ENCODE results near the gene IARS2.

IARS2 gene

DNA sequence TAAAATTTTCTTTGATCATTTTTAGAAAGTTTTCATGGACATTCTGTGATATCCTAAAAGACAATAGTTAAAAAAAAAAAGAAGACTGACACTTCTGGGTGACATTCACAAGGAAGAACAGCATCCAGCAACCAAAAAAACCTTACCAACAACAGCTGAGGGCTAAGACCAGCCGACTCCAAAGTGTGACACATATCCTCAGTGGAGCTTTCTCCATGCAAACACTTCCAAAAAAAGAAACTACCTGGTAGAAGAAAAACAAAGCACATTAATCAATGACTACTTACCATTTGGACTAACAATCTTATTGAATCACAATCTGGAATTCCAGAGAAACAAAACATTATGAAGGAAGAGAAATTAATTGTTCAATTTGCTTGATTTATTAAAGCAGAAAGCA lies 88.2 kb downstream of the IARS2 start:
- no peak overlapping the region for H3K4me3 ChIP-seq (ENCODE audit: low read depth, low read length)
- in situ Hi-C loops (cut with HindIII; ENCODE audit: low sequenced_read_pairs), result no loop called here
- TF ChIP-seq, protein P1, sequence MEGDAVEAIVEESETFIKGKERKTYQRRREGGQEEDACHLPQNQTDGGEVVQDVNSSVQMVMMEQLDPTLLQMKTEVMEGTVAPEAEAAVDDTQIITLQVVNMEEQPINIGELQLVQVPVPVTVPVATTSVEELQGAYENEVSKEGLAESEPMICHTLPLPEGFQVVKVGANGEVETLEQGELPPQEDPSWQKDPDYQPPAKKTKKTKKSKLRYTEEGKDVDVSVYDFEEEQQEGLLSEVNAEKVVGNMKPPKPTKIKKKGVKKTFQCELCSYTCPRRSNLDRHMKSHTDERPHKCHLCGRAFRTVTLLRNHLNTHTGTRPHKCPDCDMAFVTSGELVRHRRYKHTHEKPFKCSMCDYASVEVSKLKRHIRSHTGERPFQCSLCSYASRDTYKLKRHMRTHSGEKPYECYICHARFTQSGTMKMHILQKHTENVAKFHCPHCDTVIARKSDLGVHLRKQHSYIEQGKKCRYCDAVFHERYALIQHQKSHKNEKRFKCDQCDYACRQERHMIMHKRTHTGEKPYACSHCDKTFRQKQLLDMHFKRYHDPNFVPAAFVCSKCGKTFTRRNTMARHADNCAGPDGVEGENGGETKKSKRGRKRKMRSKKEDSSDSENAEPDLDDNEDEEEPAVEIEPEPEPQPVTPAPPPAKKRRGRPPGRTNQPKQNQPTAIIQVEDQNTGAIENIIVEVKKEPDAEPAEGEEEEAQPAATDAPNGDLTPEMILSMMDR (IDR thresholded peaks at IDR 0.05; ENCODE audit: low read depth, low read length, missing control alignments), result no peak
- DNase-seq (ENCODE audit: low read depth), result no peak

DNA sequence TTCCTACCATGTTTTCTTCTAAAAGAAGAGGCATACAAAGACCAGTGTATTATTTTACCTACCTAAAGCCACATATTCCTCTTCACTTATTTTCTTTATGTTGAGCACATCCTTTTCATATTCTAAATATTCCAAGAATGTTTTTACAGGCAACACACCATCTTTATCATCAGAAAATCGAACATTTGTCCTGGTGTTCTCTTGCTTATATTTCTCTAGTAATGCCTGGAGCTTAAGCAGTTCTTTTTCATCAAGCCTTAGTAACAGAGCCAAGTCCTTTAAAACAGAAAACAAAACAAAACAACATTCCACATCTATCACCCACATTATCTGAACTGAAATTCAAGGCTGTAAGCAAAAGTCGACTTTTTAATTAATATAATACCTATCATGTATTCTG lies 88.7 kb downstream of the IARS2 start:
- TF ChIP-seq, protein P1 (IDR thresholded peaks at IDR 0.05; ENCODE audit: low read depth, low read length, missing control alignments), result no peak
- no peak for DNase-seq (ENCODE audit: low read depth)
- in situ Hi-C loops (cut with HindIII; ENCODE audit: low sequenced_read_pairs), result no loop called here
- H3K4me3 ChIP-seq (ENCODE audit: low read depth, low read length), result no peak overlapping the region

DNA sequence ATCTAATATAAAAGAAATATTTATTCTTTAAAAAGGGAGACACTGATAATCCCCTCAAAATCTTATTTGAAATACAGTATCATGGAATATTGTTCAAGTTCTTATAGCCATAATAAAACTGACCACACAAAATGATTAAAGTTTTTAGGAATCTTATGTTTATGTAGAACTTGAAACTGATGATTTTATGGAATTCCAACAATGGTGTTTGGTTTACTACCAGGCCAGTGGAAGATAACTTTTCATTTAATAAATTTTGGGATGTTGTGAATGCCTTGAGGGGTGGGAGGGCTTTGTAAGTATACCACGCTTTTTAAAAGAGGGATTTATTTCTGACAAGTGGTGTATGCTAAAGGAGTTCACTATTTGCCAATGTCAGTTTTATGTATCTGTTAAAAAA lies 90.6 kb downstream of the IARS2 start:
- no peak for DNase-seq (ENCODE audit: low read depth)
- TF ChIP-seq, protein P1 (IDR thresholded peaks at IDR 0.05; ENCODE audit: low read depth, low read length, missing control alignments), result no peak
- in situ Hi-C loops (cut with HindIII; ENCODE audit: low sequenced_read_pairs), result no loop called here
- no peak overlapping the region for H3K4me3 ChIP-seq (ENCODE audit: low read depth, low read length)

DNA sequence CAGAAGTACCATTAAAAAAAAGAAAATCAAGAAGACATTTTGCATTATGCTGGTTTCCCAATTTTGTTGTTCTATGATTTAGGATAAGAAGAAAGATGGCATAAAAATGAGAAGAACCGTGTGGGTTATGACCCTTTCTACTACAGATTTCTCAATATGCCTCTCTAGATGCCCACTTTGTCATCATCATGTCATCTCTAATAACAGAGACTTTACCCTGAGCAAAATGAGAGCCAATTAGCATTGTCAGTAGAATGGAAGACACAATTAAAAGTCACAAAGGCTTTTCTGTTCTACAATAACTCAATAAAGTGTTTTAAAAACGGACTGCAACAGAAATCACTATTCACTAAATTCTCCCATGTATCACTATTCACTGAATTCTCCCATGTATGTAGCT lies 92.8 kb downstream of the IARS2 start:
- H3K4me3 ChIP-seq (ENCODE audit: low read depth, low read length), result no peak overlapping the region
- TF ChIP-seq, protein P1 (IDR thresholded peaks at IDR 0.05; ENCODE audit: low read depth, low read length, missing control alignments), result no peak
- in situ Hi-C loops (cut with HindIII; ENCODE audit: low sequenced_read_pairs), result no loop called here
- no peak for DNase-seq (ENCODE audit: low read depth)

DNA sequence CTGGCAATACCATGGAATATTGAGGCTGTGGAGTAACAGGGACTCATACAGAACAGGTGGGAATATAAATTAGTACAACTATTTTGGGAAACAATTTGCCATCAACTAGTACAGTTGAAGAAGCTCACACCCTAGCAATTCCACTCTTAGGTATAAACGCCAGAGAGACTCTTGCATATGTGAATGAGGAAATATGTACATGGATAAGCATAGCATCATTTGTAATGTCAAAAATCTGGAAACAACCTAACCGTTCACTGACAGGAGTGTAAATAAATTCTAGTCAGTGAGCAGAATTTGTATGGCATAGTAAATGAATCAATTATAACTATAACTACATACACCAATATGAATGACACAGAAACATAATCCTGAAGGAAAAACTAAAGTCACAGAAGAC lies 94.6 kb downstream of the IARS2 start:
- H3K4me3 ChIP-seq (ENCODE audit: low read depth, low read length), result no peak overlapping the region
- no peak for DNase-seq (ENCODE audit: low read depth)
- in situ Hi-C loops (cut with HindIII; ENCODE audit: low sequenced_read_pairs), result no loop called here
- TF ChIP-seq, protein P1 (IDR thresholded peaks at IDR 0.05; ENCODE audit: low read depth, low read length, missing control alignments), result no peak

DNA sequence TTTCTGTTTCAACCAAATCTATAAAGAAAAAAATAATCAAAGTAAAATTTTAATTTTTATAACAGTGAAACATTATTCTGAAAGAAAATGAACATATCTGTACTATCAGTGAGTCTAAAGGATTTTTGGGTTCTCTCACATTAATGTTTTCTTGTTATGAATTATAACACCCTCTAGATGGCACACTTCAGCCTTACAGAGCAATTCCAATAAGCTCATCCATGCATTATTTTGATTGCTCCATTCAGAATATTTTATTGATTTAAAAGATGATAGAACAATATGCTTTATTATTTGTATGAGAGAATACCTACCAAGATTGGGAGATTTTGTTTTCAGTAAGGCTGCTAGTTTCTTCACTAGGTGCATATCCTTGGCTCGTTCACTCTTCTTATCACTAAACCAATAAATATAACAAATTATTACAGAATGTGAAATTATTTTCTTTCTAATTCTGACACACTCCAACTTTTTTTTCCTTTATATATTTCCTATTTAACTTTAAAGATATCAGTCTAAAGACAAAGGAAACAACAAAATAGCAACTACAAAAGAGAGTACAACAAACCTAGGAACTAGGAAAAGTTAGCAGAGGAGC lies 95.9 kb downstream of the IARS2 start:
- in situ Hi-C loops (cut with HindIII; ENCODE audit: low sequenced_read_pairs), result no loop called here
- TF ChIP-seq, protein P1 (IDR thresholded peaks at IDR 0.05; ENCODE audit: low read depth, low read length, missing control alignments), result peak; percentile 46
- no peak overlapping the region for H3K4me3 ChIP-seq (ENCODE audit: low read depth, low read length)
- peak; percentile 16 for DNase-seq (ENCODE audit: low read depth)
